Measurements from ENCODE around the gene INTU.
"Not testable (repeated sequence)": the region's sequence is repeated elsewhere in the genome, so short reads cannot be mapped to it uniquely, and the experiment has no call there.

INTU gene

GRCh38 chr4:127643791-127644190, 11.0 kb downstream of the INTU start:
- no peak for DNase-seq (ENCODE audit: low spot score)

GRCh38 chr4:127648061-127648460, 15.3 kb downstream of the INTU start:
- no peak for DNase-seq (ENCODE audit: low spot score)

GRCh38 chr4:127655590-127655989, 22.8 kb downstream of the INTU start:
- not testable (repeated sequence) for DNase-seq (ENCODE audit: low spot score)

GRCh38 chr4:127656047-127656680, 23.4 kb downstream of the INTU start:
- no peak for DNase-seq (ENCODE audit: low spot score)

- no peak for DNase-seq (ENCODE audit: low spot score)
These were observed 27.6 kb downstream of the INTU start for GRCh38 chr4:127660284-127660885.

- DNase-seq (ENCODE audit: low spot score) = no peak
These were observed 34.4 kb downstream of the INTU start for GRCh38 chr4:127667116-127667515.

GRCh38 chr4:127667772-127668171, 35.0 kb downstream of the INTU start:
- no peak for DNase-seq (ENCODE audit: low spot score)

- DNase-seq (ENCODE audit: low spot score) = no peak
These were observed 36.0 kb downstream of the INTU start for GRCh38 chr4:127668770-127669169.

- DNase-seq (ENCODE audit: low spot score) = no peak
These were observed 36.9 kb downstream of the INTU start for GRCh38 chr4:127669691-127670090.

- DNase-seq (ENCODE audit: low spot score) = no peak
These were observed 39.4 kb downstream of the INTU start for GRCh38 chr4:127672111-127672510.

GRCh38 chr4:127685292-127685691, 52.5 kb downstream of the INTU start:
- no peak for DNase-seq (ENCODE audit: low spot score)

GRCh38 chr4:127686658-127687057, 53.9 kb downstream of the INTU start:
- no peak for DNase-seq (ENCODE audit: low spot score)

- no peak for DNase-seq (ENCODE audit: low spot score)
These were observed 54.8 kb downstream of the INTU start for GRCh38 chr4:127687580-127687979.

- DNase-seq (ENCODE audit: low spot score) = no peak
These were observed 66.0 kb downstream of the INTU start for GRCh38 chr4:127698789-127699200.

- DNase-seq (ENCODE audit: low spot score) = no peak
These were observed 76.2 kb downstream of the INTU start for GRCh38 chr4:127708985-127709384.

- no peak for DNase-seq (ENCODE audit: low spot score)
These were observed 76.7 kb downstream of the INTU start for GRCh38 chr4:127709456-127709855.

- no peak for DNase-seq (ENCODE audit: low spot score)
These were observed 97.6 kb downstream of the INTU start, which contains the start of gene SLC25A31 for GRCh38 chr4:127730142-127730913. Gene SLC25A31, plus strand, starts transcription at chr4:127730400. Its CDS starts 146 bp downstream, at chr4:127730546.

- DNase-seq (ENCODE audit: low spot score) = no peak
These were observed 98.6 kb downstream of the INTU start for GRCh38 chr4:127731406-127731805.

- DNase-seq (ENCODE audit: low spot score) = peak; percentile 8
These were observed 100.0 kb downstream of the INTU start for GRCh38 chr4:127732623-127733328.

GRCh38 chr4:127734976-127735375, 102.2 kb downstream of the INTU start:
- DNase-seq (ENCODE audit: low spot score) = no peak

- no peak for DNase-seq (ENCODE audit: low spot score)
These were observed 104.5 kb downstream of the INTU start for GRCh38 chr4:127737295-127737694.

GRCh38 chr4:127741247-127741646, 108.5 kb downstream of the INTU start:
- no peak for DNase-seq (ENCODE audit: low spot score)

- DNase-seq (ENCODE audit: low spot score) = no peak
These were observed 115.1 kb downstream of the INTU start for GRCh38 chr4:127747883-127748282.
